GM12878 (cell line): ENCODE results near the gene NCS1. TPM values are rescaled to one million over a fixed set of nuclear protein-coding genes. Genes with fewer than 3 reads are reported as not detected.

Source experiments
- ATF3 ChIP-seq: IDR thresholded peaks from 2 replicates; pipeline ENCODE4 v1.6.1; 2011; ENCODE audit warnings: low read depth, mild to moderate bottlenecking, low read length, moderate library complexity, borderline replicate concordance; ENCODE audit errors: extremely low read depth
- BCLAF1 ChIP-seq: fragments of 450-650 bp; IDR thresholded peaks from 2 replicates; pipeline ENCODE4 v1.6.1; 2017; ENCODE audit warnings: antibody characterized with exemption, mild to moderate bottlenecking, moderate library complexity
- FOXK2 ChIP-seq: fragments of 450-650 bp; IDR thresholded peaks from 2 replicates; pipeline ENCODE4 v1.6.1; 2017; ENCODE audit warnings: mild to moderate bottlenecking, moderate library complexity
- HCFC1 ChIP-seq: fragments of 150-350 bp; IDR thresholded peaks from 2 replicates; pipeline ENCODE4 v1.6.1; 2014; ENCODE audit warnings: low read length
- IRF4 ChIP-seq: IDR thresholded peaks from 2 replicates; pipeline ENCODE4 v1.6.1; 2011; ENCODE audit warnings: low read depth, low read length
- KDM1A ChIP-seq: fragments of 200-600 bp; sonication (generic); IDR thresholded peaks from 2 replicates; pipeline ENCODE4 v1.6.1; 2016; ENCODE audit warnings: borderline replicate concordance
- MEF2B ChIP-seq: fragments of 450-650 bp; IDR thresholded peaks from 2 replicates; pipeline ENCODE4 v1.6.1; 2018; ENCODE audit warnings: mild to moderate bottlenecking, moderate library complexity; ENCODE audit not compliant: partially characterized antibody, poor library complexity, severe bottlenecking
- PBX3 ChIP-seq: IDR thresholded peaks from 2 replicates; pipeline ENCODE4 v1.6.1; 2011; ENCODE audit warnings: mild to moderate bottlenecking, low read depth, low read length, moderate library complexity; ENCODE audit not compliant: insufficient replicate concordance
- POLR2AphosphoS5 ChIP-seq: IDR thresholded peaks from 2 replicates; pipeline ENCODE4 v1.6.1; 2011; ENCODE audit warnings: mild to moderate bottlenecking, low read length, inconsistent platforms
- SMARCA5 ChIP-seq: fragments of 450-650 bp; IDR thresholded peaks from 2 replicates; pipeline ENCODE4 v1.6.1; 2017; ENCODE audit warnings: mild to moderate bottlenecking
- SRF ChIP-seq, 2 experiments: IDR thresholded peaks; 2 replicates each; pipeline ENCODE4 v1.6.1; 2011; ENCODE audit warnings: low read depth in 2 of 2, low read length in 2 of 2, mild to moderate bottlenecking in 1 of 2, moderate library complexity in 1 of 2
- YY1 ChIP-seq: IDR thresholded peaks from 2 replicates; pipeline ENCODE4 v1.6.1; 2011; ENCODE audit warnings: low read depth, mild to moderate bottlenecking, low read length
- ZBTB33 ChIP-seq: fragments of 450-650 bp; IDR thresholded peaks from 2 replicates; pipeline ENCODE4 v1.6.1; 2017; ENCODE audit warnings: mild to moderate bottlenecking
- polyA plus RNA-seq, 11 experiments: library from polyadenylated mRNA; depleted of rRNA in 4 of 11; unstranded in 6 of 11; stranded (reverse) in 5 of 11; fragments of >200 nt; fragmentation: Nextera tagmentation in 4 of 11; fragmentation: Illumina TruSeq in 1 of 11; extraction: Ambion mirVana in 4 of 11; extraction: Trizol in 1 of 11; gene quantifications; 1 replicate in 1 of 11; 2 replicates in 10 of 11; pipeline versions ENCODE4 v1.2.1 to v1.2.3, GENCODE V29; 2011 to 2016; ENCODE audit warnings: inconsistent platforms in 2 of 11, missing spikeins in 2 of 11, low read depth in 1 of 11
- total RNA-seq, 4 experiments: library from RNA; depleted of rRNA in 3 of 4; stranded (reverse); fragments of >200 nt in 3 of 4; fragmentation: Illumina TruSeq in 1 of 4; extraction: Trizol in 1 of 4; gene quantifications; 2 replicates each; pipeline versions ENCODE4 v1.2.1 to v1.2.3, GENCODE V29; 2013 to 2021

Gene NCS1
- total and polyA plus RNA-seq, 10 of the 15 experiments (the other 5 are each of a cell fraction or from before 2014, with no cell fraction given), result 0.04 to 0.22 (median 0.06) TPM; not detected in 4

- TF ChIP-seq KDM1A (no peak), HCFC1 (no peak), IRF4 (no peak), PBX3 (no peak), YY1 (no peak), SRF (IDR thresholded peaks at IDR 0.05; ENCODE audit: low read depth in 2 of 2, low read length in 2 of 2) (no peak), ZBTB33 (no peak), MEF2B (no peak), FOXK2 (no peak), POLR2AphosphoS5 (no peak), SMARCA5 (no peak), ATF3 (no peak), BCLAF1 (no peak)
- TF ChIP-seq, all 136 proteins: peak for 0
Observed at GRCh38 chr9:130140706-130141105, 31.5 kb upstream of the NCS1 start (continued).
